Stimulated activated effector memory CD8-positive, alpha-beta T cell treated with anti-CD3 and anti-CD28 coated beads, Interleukin-12 subunit alpha, Interleukin-12 subunit beta, amount 100 ng/mL, for 72 hours (primary cell): Measurements from ENCODE around the gene SFXN4.
"Not testable (repeated sequence)": the region's sequence is repeated elsewhere in the genome, so short reads cannot be mapped to it uniquely, and the experiment has no call there.

Source experiments
- ATAC-seq: fragments of 150-1000 bp; cut with Tn5 transposase; 2 replicates; pipeline ENCODE4 v1.10.0; 2021
- DNase-seq, 2 donors: peaks; one replicate each; pipeline ENCODE4 v3.0.0; 2021 to 2022; ENCODE audit warnings: low spot score in 2 of 2
- H3K27ac Mint-ChIP-seq: one replicate; pipeline ENCODE4 v1.8.0; 2022; ENCODE audit warnings: mild to moderate bottlenecking, mixed read lengths
- H3K36me3 Mint-ChIP-seq: one replicate; pipeline ENCODE4 v1.8.0; 2022; ENCODE audit warnings: mild to moderate bottlenecking, mixed read lengths
- H3K4me1 Mint-ChIP-seq: one replicate; pipeline ENCODE4 v1.8.0; 2022; ENCODE audit warnings: mixed read lengths
- H3K4me3 Mint-ChIP-seq: one replicate; pipeline ENCODE4 v1.8.0; 2022; ENCODE audit warnings: mild to moderate bottlenecking, mixed read lengths
- H3K9me3 Mint-ChIP-seq: one replicate; pipeline ENCODE4 v1.8.0; 2022; ENCODE audit warnings: mixed read lengths

The SFXN4 gene

DNA sequence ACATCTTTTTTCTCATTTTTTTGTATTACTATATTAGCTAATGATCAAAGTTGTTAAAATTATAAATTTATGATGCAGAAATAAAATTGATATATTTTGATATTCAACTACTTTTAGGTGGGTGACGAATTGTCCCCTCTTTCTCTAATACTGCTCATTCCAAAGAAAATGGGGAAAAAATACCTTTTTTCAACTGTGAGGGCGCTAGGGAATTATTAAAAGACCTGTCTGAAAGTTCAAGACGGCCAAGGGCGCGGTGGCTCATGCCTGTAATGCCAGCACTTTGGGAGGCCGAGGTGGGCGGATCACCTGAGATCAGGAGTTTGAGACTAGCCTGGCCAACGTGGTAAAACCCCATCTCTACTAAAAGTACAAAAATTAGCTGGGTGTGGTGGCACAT is 27.6 kb downstream of the SFXN4 start:
- Mint-ChIP-seq H3K4me1 (peaks cover 38% of the 10 kb centered on the region), H3K36me3 (peaks cover 70% of the 10 kb centered on the region)
- not testable (repeated sequence) for H3K9me3 Mint-ChIP-seq, ATAC-seq, H3K4me3 Mint-ChIP-seq, DNase-seq, H3K27ac Mint-ChIP-seq

DNA sequence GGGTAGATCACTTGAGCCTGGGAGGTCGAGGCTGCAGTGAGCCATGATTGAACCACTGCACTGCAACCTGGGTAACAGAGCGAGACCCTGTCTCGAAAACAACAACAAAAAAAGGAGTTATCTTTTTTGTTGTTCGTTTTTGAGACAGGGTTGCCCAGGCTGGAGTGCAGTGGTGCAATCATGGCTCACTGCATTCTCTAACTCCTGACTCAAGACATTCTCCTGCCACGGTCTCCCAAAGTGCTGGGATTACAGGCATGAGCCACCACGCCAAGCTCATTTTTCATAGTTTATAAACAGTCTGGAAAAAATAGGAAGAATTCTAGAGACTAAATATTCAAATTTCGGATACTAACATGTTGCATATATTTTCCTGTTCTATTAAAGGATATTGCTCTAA is 29.4 kb downstream of the SFXN4 start:
- ATAC-seq (no peak), DNase-seq (no peak)
- Mint-ChIP-seq H3K9me3 (no peaks in the 10 kb centered on the region), H3K36me3 (peaks cover 79% of the 10 kb centered on the region), H3K4me3 (no peak overlapping the region), H3K4me1 (peaks cover 55% of the 10 kb centered on the region), H3K27ac (no peak overlapping the region)

DNA sequence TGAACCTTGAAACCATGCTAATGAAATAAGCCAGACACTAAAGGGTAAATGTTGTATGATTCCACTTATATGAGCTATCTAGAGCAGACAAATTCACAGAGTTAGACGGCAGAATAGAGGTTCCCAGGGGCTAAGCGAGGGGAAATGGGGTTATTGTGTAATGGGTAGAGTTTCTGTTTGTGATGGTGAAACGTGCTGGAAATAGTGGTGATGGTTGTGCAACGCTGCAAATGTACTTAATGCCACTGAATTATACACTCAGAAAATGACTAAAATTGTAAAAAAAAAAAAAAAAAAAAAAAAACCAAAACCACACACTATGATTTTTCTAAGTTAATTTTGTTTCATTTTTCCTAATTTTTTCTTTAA is 30.0 kb downstream of the SFXN4 start:
- ATAC-seq (no peak), DNase-seq (no peak)
- Mint-ChIP-seq H3K36me3 (peaks cover 81% of the 10 kb centered on the region), H3K4me3 (peak overlapping the region; percentile 13), H3K27ac (peak overlapping the region; percentile 72), H3K9me3 (no peaks in the 10 kb centered on the region), H3K4me1 (peaks cover 61% of the 10 kb centered on the region)

- Mint-ChIP-seq H3K9me3 (no peaks in the 10 kb centered on the region), H3K4me1 (peaks cover 66% of the 10 kb centered on the region), H3K27ac (peak overlapping the region; percentile 93), H3K4me3 (peak overlapping the region; percentile 66), H3K36me3 (peaks cover 89% of the 10 kb centered on the region)
- DNase-seq = peak in 1 of 2 donors; percentile 63
- peak; percentile 65 for ATAC-seq
Observed at GRCh38 chr10:119133949-119134348, 31.6 kb downstream of the SFXN4 start.

- Mint-ChIP-seq H3K9me3 (no peaks in the 10 kb centered on the region), H3K36me3 (peaks cover 89% of the 10 kb centered on the region), H3K4me3 (peak overlapping the region; percentile 66), H3K27ac (peak overlapping the region; percentile 93), H3K4me1 (peaks cover 60% of the 10 kb centered on the region)
- DNase-seq (no peak), ATAC-seq (no peak)
Observed at GRCh38 chr10:119132521-119133345, 32.8 kb downstream of the SFXN4 start.

DNA sequence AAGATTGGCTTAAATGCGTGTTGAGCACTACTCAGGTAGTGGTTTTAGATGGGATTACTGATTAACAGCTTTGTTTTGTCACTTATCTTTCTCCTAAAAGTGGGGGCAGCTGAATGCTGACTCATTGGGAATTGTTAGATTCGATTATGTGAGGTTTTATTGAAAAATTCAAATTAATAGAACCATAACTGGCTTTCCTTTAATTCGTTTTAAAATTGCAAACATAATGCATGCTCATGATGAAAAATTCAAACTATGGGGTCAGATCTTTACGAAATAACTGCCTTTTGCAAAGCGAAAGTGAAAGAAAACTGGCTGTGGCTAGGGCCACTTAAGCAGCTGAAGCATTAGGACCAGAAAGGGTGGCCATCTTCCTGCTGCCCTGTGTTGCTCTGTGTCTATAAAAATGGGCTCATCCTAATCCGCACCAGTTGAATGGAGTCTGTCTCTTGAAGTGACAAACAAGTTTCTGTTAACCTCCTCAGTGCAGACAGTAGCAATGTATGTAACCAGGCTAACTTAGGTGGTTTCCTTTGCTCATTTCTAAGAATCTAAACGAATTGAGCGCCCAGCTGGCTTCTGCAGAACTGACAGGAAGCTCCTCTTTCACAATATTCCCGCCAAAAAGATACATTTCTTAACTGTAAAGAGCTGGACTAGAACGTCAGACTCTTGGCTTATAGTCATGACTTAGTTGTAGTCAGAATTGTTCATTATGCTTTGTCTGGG is 33.8 kb downstream of the SFXN4 start:
- ATAC-seq = peak; percentile 87
- DNase-seq = peak; percentile 19 to 69
- Mint-ChIP-seq H3K4me1 (peaks cover 60% of the 10 kb centered on the region), H3K9me3 (no peaks in the 10 kb centered on the region), H3K36me3 (peaks cover 88% of the 10 kb centered on the region), H3K4me3 (peak overlapping the region; percentile 66), H3K27ac (peak overlapping the region; percentile 93)

- H3K4me3 Mint-ChIP-seq = no peak overlapping the region
- H3K27ac Mint-ChIP-seq = peak overlapping the region; percentile 93
- no peak for ATAC-seq
- H3K9me3 Mint-ChIP-seq = no peaks in the 10 kb centered on the region
- DNase-seq = no peak
- H3K36me3 Mint-ChIP-seq = peaks cover 91% of the 10 kb centered on the region
- peaks cover 51% of the 10 kb centered on the region for H3K4me1 Mint-ChIP-seq
Observed at GRCh38 chr10:119129721-119130120, 35.8 kb downstream of the SFXN4 start.

DNA sequence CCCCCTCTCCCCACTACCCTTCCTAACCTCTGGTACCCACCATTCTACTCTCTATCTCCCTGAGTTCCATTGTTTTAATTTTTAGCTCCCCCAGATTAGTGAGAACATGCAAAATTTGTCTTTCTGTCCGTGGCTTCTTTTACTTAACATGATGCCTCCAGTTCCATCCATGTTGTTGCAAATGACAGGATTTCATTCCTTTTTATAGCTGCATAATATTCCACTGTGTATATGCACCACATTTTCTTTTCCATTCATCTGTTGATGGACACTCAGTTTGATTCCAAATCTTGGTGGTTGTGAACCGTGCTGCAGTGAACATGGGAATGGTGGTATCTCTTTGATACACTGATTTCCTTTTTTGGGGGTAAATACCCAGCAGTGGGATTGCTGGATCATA is 39.6 kb downstream of the SFXN4 start:
- ATAC-seq (no peak), DNase-seq (no peak)
- peaks cover 19% of the 10 kb centered on the region for H3K4me1 Mint-ChIP-seq
- no peaks in the 10 kb centered on the region for H3K9me3 Mint-ChIP-seq
- peak overlapping the region; percentile 6 for H3K27ac Mint-ChIP-seq
- H3K36me3 Mint-ChIP-seq = peaks cover 95% of the 10 kb centered on the region
- no peak overlapping the region for H3K4me3 Mint-ChIP-seq

GRCh38 chr10:119120875-119121274 is 44.6 kb downstream of the SFXN4 start:
- Mint-ChIP-seq H3K27ac (peak overlapping the region; percentile 69), H3K4me3 (no peak overlapping the region), H3K36me3 (peaks cover 100% of the 10 kb centered on the region), H3K4me1 (no peaks in the 10 kb centered on the region), H3K9me3 (no peaks in the 10 kb centered on the region)
- ATAC-seq (no peak), DNase-seq (no peak)

GRCh38 chr10:119120413-119120867 is 45.1 kb downstream of the SFXN4 start:
- ATAC-seq = peak; percentile 96
- Mint-ChIP-seq H3K27ac (peak overlapping the region; percentile 69), H3K4me3 (peak overlapping the region; percentile 15), H3K36me3 (peaks cover 100% of the 10 kb centered on the region), H3K4me1 (no peaks in the 10 kb centered on the region), H3K9me3 (no peaks in the 10 kb centered on the region)
- DNase-seq = no peak

- no peak overlapping the region for H3K27ac Mint-ChIP-seq
- peaks cover 100% of the 10 kb centered on the region for H3K36me3 Mint-ChIP-seq
- peaks cover under 1% of the 10 kb centered on the region for H3K4me1 Mint-ChIP-seq
- ATAC-seq = no peak
- no peak for DNase-seq
- peak overlapping the region; percentile 15 for H3K4me3 Mint-ChIP-seq
- no peaks in the 10 kb centered on the region for H3K9me3 Mint-ChIP-seq
Observed at GRCh38 chr10:119119400-119119799, 46.1 kb downstream of the SFXN4 start.

- H3K9me3 Mint-ChIP-seq = no peaks in the 10 kb centered on the region
- H3K36me3 Mint-ChIP-seq = peaks cover 100% of the 10 kb centered on the region
- H3K27ac Mint-ChIP-seq = no peak overlapping the region
- ATAC-seq = no peak
- H3K4me1 Mint-ChIP-seq = peaks cover 7% of the 10 kb centered on the region
- H3K4me3 Mint-ChIP-seq = no peak overlapping the region
- DNase-seq = no peak
Observed at GRCh38 chr10:119118231-119118630, 47.3 kb downstream of the SFXN4 start.

DNA sequence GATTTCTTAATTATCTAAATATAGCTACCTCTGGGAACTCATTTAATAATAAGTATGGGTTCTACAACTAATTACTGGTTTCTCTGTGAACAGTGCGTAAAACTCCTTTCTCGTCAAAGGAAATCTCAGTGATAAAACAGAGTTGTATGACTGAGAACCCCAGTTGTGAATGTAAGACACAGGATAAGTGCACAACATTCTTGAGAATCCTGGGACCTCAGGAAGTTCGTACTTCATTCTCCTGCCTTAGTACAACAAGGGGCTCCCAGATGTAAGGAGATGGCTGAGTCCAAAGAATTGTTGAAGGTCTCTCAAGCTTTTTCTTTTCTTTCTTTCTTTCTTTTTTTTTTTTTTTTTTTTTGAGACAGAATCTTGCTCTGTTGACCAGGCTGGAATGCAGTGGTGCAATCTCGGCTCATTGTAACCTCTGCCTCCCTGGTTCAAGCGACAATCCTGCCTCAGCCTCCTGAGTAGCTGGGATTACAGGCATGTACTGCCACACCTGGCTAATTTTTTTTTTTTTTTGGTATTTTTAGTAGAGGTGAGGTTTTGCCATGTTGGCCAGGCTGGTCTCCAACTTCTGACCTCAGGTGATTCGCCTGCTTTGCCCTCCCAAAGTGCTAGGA is 49.1 kb downstream of the SFXN4 start:
- Mint-ChIP-seq H3K4me3 (no peak overlapping the region), H3K9me3 (no peaks in the 10 kb centered on the region), H3K27ac (no peak overlapping the region), H3K36me3 (peaks cover 100% of the 10 kb centered on the region), H3K4me1 (peaks cover 7% of the 10 kb centered on the region)
- DNase-seq (no peak), ATAC-seq (no peak)

- Mint-ChIP-seq H3K36me3 (peaks cover 100% of the 10 kb centered on the region), H3K27ac (no peak overlapping the region), H3K9me3 (no peaks in the 10 kb centered on the region)
Observed at GRCh38 chr10:119115926-119116325, 49.6 kb downstream of the SFXN4 start.

More at GRCh38 chr10:119115926-119116325, 49.6 kb downstream of the SFXN4 start:
- peaks cover 7% of the 10 kb centered on the region for H3K4me1 Mint-ChIP-seq
- no peak for DNase-seq
- ATAC-seq = no peak
- H3K4me3 Mint-ChIP-seq = no peak overlapping the region
